COLO829 (cell line): ENCODE measurements around the gene ZBTB37.
"Not testable (repeated sequence)": the region's sequence is repeated elsewhere in the genome, so short reads cannot be mapped to it uniquely, and the experiment has no call there.

Experiments used
- DNase-seq: peaks from one replicate; pipeline ENCODE4 v3.0.0; 2012; ENCODE audit warnings: low spot score

Gene ZBTB37

DNA sequence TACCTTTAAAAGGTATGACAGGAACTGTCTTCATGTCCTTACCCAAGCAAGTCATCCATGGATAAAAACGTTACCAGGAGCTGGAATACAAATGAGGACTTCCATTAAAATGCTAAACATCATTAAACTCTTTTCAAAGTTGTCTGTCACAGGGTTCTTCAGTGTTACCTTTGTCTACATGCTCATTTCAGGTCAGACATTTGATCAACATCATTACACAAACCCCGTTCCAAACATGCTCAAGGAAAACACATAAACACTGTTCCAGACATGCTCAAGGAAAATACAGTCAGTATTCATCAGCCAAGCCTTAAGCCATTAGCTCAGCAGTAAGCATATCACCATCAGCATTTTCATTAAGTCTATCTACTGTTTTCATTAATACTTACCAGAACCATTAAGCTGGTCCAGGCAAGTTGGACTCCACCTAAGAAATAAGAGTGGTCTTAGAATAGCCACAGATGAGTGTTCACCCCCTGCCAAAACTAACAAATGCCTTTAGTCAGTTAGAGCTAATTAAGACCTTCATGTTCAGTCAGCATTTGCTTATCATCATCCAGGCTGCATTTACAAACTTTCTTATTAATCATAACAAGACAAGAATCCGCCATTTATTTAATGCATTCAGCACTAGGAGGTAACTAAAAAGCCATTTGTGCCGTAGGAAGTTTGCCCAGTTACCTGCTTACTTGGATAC, 2.6 kb upstream of the ZBTB37 start:
- no peak for DNase-seq

DNA sequence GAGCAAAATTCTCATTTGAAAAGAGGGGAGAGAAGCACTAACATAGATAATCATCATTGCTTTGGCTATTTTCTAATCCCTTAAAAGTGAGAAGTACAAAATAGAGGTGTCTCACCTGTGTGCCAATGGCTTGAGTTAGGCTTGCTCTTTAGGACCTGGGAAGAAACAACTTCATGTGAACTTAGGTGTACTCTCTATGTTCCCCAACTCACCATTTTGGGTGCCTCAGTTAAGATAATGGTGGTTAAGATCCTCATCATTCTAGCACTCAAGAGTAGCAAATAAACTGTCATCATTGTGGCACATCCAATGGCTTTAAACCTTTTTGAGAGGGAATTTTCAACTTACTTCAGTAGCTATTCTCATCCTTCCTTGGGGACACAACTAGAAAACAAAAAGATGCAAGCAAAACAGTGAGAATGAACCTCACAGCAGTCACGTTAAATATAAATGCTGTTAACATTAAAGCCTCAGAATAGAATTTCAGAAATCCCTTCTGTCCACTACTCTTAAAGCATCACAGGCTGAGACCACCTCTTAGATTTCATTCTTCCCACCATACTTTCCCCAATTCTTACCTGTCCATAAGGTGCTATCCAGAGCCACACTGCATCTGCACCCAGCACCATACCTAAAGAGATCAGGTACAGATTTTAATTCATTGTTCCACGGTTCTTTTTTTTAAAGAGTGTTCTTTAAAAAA, 1.6 kb upstream of the ZBTB37 start:
- DNase-seq = no peak

DNA sequence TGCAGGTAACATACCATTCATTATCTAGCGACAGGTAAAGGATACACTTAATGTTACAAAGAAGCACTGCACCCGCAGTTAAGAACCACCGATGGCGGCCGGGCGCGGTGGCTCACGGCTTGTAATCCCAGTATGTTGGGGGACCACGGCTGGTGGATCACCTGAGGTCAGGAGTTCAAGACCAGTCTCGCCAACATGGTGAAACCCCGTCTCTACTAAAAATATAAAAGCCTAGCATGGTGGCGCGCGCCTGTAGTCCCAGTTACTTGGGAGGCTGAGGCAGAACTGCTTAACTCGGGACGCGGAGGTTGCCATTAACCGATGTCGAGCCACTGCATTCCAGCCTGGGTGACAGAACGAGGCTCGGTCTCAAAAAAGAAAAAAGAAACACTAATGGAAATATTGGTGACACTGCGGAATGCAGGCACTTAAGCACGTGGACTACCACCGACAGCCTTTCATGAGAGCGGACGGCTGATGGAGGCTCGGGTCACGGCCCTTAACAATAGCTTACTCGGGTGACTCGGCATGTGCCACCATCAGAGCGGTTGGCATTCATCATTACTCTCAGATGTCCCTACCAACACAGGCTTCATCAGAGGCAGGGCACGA, 933 bp upstream of the ZBTB37 start:
- no peak for DNase-seq

DNA sequence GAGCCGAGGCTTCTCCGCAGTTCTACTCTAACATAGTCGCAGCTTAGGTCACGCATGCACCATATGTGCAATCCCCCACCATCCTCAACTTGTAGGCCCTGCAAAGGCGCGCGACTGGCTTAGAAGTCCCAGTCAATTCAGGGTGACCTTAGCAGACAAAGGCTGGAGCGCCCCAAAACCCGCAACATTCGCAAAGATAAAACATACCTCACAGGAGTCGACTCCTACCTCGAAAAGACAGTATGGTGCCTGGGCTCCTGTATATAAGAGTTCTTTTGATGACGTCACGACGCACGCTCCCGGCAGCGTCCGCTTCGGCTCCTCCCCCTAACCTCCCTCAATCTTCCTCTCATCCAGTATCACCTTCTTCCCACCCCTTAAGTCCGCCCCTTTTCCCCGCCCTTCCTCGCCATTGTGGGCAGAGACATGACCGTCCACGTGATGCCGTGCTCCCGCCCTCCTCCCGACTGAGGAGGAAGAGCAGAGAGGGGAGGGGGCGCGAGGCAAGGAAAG, 371 bp upstream of the ZBTB37 start, which contains the start of gene GAS5:
TSS of gene GAS5 (minus strand) at position 237 of the 513 bp plus-strand sequence.
- peak; percentile 99 for DNase-seq

DNA sequence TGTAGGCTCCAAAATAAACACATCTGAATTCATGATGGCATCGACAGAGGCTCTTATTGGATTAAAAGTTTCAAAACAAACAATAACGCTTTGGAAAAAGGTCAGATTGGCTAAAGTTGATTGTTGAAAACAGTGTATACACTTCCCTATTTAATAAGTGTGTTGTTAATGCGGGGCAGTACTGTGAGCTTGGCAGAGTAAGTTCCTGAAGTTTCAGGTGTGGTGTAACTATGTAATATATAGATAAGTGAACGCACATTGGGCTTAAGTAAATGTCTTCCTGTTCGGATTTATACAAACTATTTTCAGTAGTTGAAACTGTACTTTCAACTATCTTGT, 810 bp downstream of the ZBTB37 start:
- DNase-seq = no peak

DNA sequence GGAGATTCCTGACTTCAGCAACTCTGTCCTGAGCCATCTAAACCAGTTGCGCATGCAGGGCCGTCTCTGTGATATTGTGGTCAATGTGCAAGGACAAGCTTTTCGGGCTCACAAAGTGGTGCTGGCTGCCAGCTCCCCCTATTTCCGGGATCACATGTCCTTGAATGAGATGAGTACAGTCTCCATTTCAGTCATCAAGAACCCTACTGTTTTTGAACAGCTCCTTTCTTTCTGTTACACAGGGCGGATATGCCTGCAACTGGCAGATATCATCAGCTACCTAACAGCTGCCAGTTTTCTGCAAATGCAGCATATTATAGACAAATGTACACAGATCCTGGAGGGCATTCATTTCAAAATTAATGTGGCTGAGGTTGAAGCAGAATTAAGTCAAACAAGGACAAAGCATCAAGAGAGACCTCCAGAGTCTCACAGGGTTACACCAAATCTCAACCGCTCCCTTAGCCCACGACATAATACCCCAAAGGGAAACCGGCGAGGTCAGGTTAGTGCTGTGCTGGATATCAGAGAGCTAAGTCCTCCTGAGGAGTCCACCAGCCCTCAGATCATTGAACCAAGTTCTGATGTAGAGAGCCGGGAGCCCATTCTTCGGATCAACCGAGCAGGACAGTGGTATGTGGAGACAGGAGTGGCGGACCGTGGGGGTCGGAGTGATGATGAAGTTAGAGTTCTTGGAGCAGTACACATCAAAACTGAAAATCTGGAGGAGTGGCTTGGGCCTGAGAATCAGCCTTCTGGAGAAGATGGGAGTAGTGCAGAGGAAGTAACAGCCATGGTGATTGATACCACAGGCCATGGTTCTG, 2.3 kb downstream of the ZBTB37 start:
- DNase-seq = peak; percentile 73

DNA sequence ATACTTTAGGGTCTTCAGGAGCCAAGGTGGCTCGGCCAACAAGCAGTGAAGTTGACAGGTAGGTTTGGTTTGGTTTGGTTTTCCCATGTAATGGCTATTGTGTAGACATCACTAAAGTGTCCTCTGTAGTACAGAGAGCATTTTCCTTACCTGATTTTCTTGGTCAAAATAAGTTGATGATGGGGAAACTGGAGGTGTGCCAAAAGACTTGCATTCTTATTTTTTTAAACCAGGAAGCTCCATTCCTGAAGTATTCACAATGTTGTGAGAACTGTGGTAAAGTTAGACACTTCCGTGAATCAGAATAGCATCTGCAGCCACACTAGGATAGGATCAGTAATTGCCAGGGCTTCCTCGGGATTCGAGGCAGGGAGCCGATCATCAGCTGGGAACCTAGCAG, 2.9 kb downstream of the ZBTB37 start:
- no peak for DNase-seq

DNA sequence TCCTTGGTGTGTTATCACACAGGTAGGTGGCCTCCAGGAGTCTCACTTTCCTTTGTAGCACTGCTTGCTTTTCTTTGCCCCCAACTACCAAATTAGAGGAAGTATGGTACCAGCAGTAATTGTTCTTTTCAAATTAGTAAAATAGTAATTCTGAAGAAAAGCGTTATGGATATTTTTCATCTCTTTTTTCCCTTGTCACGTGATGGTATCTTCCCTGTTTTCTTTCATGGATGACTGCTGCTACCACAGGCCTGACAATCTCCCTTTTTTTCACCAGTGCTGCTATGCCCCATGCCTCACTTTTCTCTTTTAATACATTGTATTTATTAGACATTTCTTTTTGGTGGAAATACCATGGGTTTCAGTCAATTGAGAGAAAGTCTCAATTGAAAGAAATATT, 3.3 kb downstream of the ZBTB37 start:
- no peak for DNase-seq

DNA sequence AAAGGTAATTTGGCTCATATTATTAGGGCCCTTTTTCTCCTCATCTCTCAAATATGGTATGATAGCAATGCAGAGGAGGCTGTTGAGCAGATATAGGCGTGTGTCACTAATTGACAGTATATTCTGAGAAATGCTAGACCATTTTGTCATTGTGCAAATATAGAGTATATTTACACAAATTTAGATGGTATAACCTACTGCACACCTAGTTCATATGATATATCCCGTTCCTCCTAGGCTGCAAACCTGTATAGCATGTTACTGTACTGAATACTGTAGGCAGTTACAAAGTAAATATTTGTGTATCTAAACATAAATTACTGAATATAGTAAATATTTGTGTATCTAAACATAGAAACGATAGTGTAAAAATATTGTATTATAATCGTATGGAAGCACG, 8.6 kb downstream of the ZBTB37 start:
- no peak for DNase-seq

DNA sequence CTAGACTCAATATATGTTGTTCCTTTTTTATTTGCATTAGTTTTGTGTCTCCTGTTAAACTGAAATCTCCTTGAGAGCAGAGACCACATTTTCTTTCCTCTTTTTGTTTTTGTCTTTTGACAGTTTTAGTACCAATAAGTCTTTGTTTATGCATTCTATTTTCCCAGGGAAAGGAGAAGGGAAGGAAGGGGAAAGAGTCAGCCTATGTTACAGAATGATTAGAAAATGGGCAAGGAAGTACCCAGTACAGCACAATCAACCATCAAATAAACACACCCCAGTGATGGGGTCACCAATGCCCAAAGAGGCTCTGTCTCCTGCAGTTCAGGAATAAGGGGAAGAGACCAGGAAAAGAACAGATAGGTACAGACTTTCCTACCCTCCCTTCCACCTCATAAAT, 10.1 kb downstream of the ZBTB37 start:
- no peak for DNase-seq

DNA sequence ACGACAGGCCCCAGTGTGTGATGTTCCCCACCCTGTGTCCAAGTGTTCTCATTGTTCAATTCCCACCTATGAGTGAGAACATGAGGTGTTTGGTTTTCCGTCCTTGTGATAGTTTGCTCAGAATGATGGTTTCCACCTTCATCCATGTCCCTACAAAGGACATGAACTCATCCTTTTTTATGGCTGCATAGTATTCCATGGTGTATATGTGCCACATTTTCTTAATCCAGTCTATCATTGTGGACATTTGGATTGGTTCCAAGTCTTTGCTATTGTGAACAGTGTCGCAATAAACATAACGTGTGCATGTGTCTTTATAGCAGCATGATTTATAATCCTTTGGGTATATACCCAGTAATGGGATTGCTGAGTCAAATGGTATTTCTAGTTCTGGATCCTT, 12.9 kb downstream of the ZBTB37 start:
- DNase-seq = not testable (repeated sequence)

DNA sequence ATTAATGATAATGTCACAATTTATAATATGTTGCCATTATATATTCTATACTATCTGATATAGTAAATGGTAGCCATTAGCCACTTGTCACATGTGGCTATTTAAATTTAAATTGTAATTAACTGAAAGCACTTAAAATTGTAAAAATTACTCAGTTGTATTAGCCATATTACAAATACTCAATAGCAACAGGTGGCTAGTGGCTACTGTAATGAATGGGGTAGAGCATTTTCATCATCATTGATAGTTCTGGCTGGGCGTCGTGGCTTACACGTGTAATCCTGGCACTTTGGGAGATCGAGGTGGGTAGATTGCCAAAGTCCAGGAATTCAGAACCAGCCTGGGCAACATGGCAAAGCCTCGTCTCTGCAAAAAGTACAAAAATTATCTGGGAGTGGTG, 16.5 kb downstream of the ZBTB37 start:
- no peak for DNase-seq

DNA sequence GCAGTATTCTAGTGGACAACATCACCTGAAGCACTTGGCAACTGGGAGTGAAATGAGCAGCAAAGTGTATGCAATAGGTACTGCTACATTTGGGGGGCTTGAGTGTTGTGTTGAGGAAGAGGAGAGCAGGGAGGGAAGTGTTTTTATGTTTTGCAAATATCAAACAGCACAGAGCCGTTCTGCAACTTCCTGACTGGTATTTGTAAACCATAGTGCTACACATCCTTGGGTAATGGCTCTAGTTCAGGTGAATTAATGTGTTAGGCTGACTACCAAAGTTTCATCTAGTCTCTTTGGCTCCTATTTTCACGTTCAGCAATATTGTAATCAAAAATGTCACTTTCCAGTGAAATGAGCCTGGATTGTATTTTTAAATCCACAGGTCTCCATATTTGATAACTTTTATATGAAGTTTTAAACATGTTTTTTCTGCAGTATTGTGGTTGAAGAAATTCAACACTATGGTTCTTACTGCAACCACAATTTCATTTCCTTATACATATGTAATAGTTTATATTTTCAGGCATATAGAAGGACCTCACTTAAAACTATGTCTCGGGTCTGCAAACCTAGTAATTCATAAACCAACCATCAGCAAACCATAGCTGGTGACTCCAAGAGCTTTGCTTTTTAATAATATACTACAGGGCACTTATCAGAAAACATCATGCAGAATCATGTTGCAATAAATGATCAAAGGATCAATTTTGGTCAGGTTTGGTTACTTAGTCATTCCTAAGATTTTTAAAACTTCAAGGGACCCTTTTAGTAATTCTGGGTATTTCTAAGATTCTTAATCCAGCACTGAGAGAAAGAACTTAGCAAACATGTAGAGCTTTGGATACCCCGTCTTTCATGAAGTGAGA, 18.8 kb downstream of the ZBTB37 start:
- DNase-seq = no peak

DNA sequence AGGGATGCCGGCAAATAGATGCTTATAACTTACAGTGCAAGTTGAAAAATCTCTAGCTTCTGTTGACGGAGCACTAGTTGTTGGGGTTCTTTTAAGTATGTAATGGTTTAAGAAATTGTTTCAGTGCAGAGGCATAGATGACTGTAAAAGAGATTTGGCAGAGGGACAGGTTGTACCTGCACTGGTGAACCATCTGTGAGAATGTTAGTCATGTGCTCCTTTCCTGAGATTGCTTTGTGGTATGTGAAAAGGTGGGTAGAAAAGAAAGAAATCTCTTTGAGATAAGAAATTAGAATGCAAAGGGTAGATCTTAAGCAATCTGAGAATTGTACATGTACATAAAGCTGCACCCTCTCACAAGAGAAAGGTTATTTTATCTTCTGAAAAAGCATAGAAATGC, 19.4 kb downstream of the ZBTB37 start:
- DNase-seq = no peak

DNA sequence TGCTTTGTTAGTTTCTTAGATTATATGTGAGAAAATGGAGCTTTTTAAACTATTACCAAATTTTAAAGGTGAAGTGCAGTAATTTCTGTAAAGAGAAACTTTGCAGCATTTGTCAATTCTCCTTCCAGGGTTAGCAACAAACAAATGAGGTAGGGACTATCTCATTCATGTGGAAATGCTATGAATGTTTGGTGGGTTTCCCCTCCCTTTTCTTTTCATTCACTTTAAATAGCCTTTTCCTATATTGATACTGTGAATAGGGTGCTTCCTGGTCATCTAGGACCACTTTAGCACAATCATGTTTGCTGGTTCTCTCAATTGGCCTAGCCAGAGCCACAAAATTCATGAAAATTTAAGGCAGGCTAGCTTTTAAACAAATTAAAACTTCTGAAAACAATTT, 20.6 kb downstream of the ZBTB37 start:
- no peak for DNase-seq

DNA sequence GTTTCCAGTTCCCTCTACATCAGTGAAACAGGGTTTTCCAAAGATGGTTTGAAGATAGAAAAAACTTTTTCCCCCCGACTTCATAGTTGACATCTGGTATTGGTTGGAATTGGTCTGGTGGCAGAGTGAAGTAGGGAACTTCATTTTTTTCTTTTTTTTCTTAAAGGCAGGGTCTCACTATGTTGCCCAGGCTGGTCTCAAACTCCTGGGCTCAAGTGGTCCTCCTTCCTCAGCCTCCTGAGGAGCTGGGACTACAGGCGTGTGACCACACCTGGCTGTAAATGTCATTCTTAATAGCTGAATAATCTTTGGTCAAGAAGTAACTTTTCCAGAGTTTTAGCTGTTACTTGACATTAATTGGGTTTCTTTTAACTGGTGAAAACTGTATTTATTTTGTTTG, 21.7 kb downstream of the ZBTB37 start:
- no peak for DNase-seq

DNA sequence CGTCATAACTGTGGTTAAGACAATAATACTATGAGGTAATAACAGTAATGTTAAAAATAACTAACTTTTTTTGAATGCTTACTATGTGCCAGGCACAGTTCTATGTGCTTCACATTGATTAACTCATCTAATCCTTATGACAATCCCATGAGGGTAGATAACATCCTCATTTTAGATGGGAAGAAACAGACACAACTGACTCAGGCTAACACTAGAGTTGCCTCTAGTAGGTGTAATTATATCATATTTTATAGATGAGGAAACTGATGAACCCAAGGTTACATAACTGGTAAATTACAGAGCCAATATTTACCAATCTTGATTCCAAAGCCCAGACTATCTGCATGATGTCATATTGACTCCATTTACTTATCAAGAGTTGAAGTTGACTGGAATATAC, 25.4 kb downstream of the ZBTB37 start:
- no peak for DNase-seq

DNA sequence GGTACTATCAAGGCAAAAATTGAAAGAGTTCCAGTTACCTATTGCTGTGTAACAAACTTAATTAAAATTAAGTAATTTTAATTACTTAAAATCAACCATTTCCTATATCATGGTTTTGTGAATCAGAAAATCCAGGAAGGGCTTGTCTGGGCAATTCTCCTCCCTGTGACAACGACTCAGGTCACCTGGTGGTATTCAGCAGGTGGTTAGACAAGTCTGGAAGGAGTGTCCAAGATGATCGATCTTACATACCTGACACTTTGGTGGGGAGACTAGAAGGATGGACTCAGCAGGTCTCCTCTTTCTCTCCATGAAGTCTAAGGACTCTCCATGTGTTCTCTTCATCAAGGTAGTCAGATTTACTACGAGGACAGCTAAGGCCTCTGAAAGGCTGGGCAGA, 26.0 kb downstream of the ZBTB37 start:
- no peak for DNase-seq

DNA sequence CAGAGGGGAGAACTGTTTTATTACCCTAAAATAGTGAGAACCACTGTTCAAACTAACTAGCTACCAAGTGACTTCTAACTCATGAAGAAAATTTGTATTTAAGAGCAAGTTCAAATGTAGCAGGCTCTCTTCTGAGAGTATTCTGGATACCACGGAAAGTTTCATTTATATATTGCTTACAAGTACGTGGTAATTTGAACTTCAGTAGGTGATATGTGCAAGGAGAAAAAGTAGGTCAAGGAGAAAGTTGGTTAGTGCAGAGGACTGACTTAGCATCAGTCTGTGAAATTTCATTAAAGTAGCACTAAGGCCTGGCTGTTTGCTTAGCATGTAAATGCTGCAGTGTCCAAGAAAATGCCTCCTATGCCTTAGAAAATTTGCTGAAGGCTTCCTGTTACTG, 32.2 kb downstream of the ZBTB37 start:
- DNase-seq = no peak

DNA sequence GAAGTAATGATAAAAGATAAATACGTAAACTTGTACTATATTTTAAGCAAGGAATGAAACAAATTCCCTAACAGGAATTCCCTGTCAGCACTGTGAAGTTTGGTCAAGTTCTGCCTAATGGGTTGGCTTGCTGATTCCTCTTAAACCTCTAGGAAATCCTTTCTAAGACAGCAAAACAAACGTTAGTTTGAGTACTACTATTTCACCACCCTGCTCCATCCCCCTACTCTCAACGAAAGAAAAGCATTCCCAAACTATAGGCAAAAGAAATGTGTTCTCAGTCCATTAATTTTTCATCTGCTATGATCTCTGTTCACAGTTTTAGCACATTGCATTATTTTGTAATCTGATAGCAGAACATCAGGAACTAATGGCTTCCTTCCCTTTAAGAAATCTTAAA, 32.8 kb downstream of the ZBTB37 start:
- no peak for DNase-seq

DNA sequence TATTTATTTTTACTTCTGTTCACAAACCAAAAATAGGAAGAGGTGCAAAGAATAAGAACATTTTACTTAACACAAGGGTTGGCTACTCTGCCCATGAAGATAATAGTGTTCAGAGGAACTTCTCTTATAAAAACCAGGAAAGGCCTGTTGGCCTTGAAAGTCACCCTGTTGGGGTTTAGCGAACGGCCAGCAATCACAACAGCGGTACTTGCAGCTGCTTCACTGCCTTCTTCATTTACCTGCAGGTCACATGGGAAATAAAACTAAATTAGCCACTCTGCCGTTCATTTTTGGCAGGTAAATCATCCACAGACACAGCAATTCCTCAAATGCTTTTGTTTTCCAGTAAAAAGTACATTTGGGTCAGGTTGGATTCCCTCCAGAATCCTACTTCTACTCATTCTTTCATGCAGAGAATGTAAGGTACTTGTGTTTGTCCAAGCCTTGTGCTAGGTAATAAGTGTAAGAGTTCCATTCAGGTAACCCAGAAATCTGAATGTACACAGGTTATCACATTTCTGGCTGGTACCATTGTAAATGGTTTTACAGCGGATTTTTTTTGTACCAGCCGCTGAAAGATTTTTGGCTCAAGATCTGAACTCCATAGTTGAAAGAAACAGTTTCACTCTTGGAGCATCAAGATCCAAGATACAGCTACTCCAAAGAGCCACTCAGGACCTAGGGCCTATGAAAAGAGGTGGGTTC, 35.8 kb downstream of the ZBTB37 start:
- DNase-seq = no peak
